Common myeloid progenitor, CD34-positive (primary cell): ENCODE data around the gene OBSCN.

Source experiments
- CTCF ChIA-PET: fragments of 350-600 bp; sonication (Branson Sonifier 250); formaldehyde crosslinking; loops from one replicate; lab custom pipeline; 2021; ENCODE audit warnings: antibody characterized with exemption; lab: Charles Lee
- POLR2A ChIA-PET: fragments of 350-600 bp; sonication (Branson Sonifier 250); formaldehyde crosslinking; loops from one replicate; lab custom pipeline; 2021; ENCODE audit warnings: antibody characterized with exemption; lab: Charles Lee
- DNase-seq, 3 donors: peaks; one replicate each; pipeline versions ENCODE4 v3.0.0 to v3.0.0-alpha.2; 2013
- H3K27ac ChIP-seq, 2 experiments: 1 replicate in 1 of 2; 2 replicates in 1 of 2; pipeline ENCODE4 v1.7.0; 2013; ENCODE audit warnings: inconsistent platforms in 2 of 2, low read length in 2 of 2, mild to moderate bottlenecking in 2 of 2, low read depth in 1 of 2, moderate library complexity in 1 of 2; ENCODE audit not compliant: severe bottlenecking in 2 of 2, insufficient read depth in 1 of 2, poor library complexity in 1 of 2
- H3K27me3 ChIP-seq, 5 experiments: replicated peaks in 2 of 5; 1 replicate in 3 of 5; 2 replicates in 2 of 5; pipeline versions ENCODE4 v1.6.1 to v1.7.0; 2013; ENCODE audit warnings: low read length in 4 of 5, mild to moderate bottlenecking in 2 of 5, moderate library complexity in 2 of 5, inconsistent platforms in 1 of 5; ENCODE audit not compliant: insufficient read depth in 5 of 5, control insufficient read depth in 4 of 5
- H3K36me3 ChIP-seq, 4 experiments: 1 replicate in 2 of 4; 2 replicates in 2 of 4; pipeline versions ENCODE4 v1.6.1 to v1.7.0; 2013; ENCODE audit warnings: low read length in 3 of 4, control low read depth in 1 of 4, mild to moderate bottlenecking in 1 of 4; ENCODE audit not compliant: control insufficient read depth in 4 of 4, insufficient read depth in 4 of 4
- H3K4me1 ChIP-seq, 4 experiments: 1 replicate in 3 of 4; 2 replicates in 1 of 4; pipeline versions ENCODE4 v1.6.1 to v1.7.1; 2013; ENCODE audit warnings: low read length in 3 of 4, mild to moderate bottlenecking in 3 of 4, control low read depth in 1 of 4, inconsistent platforms in 1 of 4, moderate library complexity in 1 of 4; ENCODE audit not compliant: control insufficient read depth in 4 of 4, insufficient read depth in 4 of 4; ENCODE audit errors: control extremely low read depth in 1 of 4
- H3K4me3 ChIP-seq, 7 experiments: 1 replicate in 4 of 7; 2 replicates in 3 of 7; pipeline versions ENCODE4 v1.5.1 to v1.7.0; 2013; ENCODE audit warnings: mild to moderate bottlenecking in 7 of 7, low read length in 6 of 7, moderate library complexity in 6 of 7, inconsistent platforms in 2 of 7, low read depth in 2 of 7, control low read depth in 1 of 7; ENCODE audit not compliant: insufficient read depth in 4 of 7, control insufficient read depth in 1 of 7; ENCODE audit errors: extremely low read depth in 1 of 7
- H3K9me3 ChIP-seq, 5 experiments: 1 replicate in 4 of 5; 2 replicates in 1 of 5; pipeline versions ENCODE4 v1.6.1 to v1.7.1; 2013; ENCODE audit warnings: low read length in 4 of 5, mild to moderate bottlenecking in 2 of 5, inconsistent platforms in 1 of 5, low read depth in 1 of 5, moderate library complexity in 1 of 5; ENCODE audit not compliant: control insufficient read depth in 4 of 5, insufficient read depth in 2 of 5; ENCODE audit errors: control extremely low read depth in 1 of 5
- WGBS: methylation state at CpG from one replicate; pipeline ENCODE4 v1.1.5; 2013; ENCODE audit not compliant: insufficient coverage; 5-methylcytosine and 5-hydroxymethylcytosine counted together

Gene OBSCN

GRCh38 chr1:228408869-228409805 lies 201.3 kb downstream of the OBSCN start:
- Histone ChIP-seq H3K27me3 (peaks cover 0 to 3% (median 0%) of the 10 kb centered on the region in 5 experiments), H3K36me3 (peaks cover 0 to 10% (median 4%) of the 10 kb centered on the region in 4 experiments), H3K4me1 (peaks cover 5 to 29% (median 24%) of the 10 kb centered on the region in 4 experiments), H3K4me3 (no peak overlapping the region), H3K27ac (no peak overlapping the region), H3K9me3 (no peaks in the 10 kb centered on the region)
- no peak for DNase-seq
- 91% methylated on average over 15 of the region's 19 CpGs for WGBS
- ChIA-PET POLR2A (no interaction called here), CTCF (interaction anchor here (1.0 kb wide), 1 partner anchor 11 kb away, joined by 3 read pairs; no protein-coding TSS in a partner anchor)

DNA sequence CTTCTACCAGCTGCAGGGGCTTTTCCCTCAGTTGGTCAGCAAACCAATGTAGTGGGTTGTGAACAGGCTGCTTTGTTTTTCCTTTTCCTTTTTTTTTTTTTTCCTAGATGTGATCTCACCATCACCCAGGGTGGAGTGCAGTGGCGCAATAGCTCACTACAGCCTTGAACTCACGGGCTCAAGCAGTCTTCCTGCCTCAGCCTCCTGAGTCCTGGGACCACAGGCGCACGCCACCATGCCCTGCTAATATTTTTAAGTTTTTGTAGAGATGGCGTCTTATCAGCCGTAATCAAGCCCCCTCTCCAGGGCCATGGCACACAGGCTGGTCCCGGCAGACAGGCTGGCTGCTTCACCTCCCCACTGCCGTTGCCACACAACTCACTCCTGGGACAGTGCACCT lies 202.2 kb downstream of the OBSCN start:
- Histone ChIP-seq H3K9me3 (no peaks in the 10 kb centered on the region), H3K27me3 (peaks cover 0 to 9% (median 3%) of the 10 kb centered on the region in 5 experiments), H3K36me3 (peaks cover 0 to 10% (median 3%) of the 10 kb centered on the region in 4 experiments), H3K4me3 (no peak overlapping the region), H3K4me1 (peaks cover 2 to 20% (median 15%) of the 10 kb centered on the region in 4 experiments), H3K27ac (no peak overlapping the region)
- CTCF ChIA-PET, result interaction anchor here (1.0 kb wide), 1 partner anchor 10 kb away, joined by 3 read pairs; no protein-coding TSS in a partner anchor
- DNase-seq, result no peak
- POLR2A ChIA-PET, result no interaction called here
- 98% methylated on average over 6 of the region's 8 CpGs for WGBS

GRCh38 chr1:228410671-228411070 lies 202.8 kb downstream of the OBSCN start:
- POLR2A ChIA-PET, result no interaction called here
- WGBS, result 98% methylated on average over 11 of the region's 11 CpGs
- no peaks in the 10 kb centered on the region for H3K9me3 ChIP-seq
- H3K27ac ChIP-seq, result no peak overlapping the region
- H3K27me3 ChIP-seq, result peaks cover 0 to 16% (median 9%) of the 10 kb centered on the region in 5 experiments
- peaks cover 0 to 10% (median 3%) of the 10 kb centered on the region in 4 experiments for H3K36me3 ChIP-seq
- DNase-seq, result no peak
- peaks cover 0 to 13% (median 9%) of the 10 kb centered on the region in 4 experiments for H3K4me1 ChIP-seq
- CTCF ChIA-PET, result no interaction called here
- H3K4me3 ChIP-seq, result no peak overlapping the region

DNA sequence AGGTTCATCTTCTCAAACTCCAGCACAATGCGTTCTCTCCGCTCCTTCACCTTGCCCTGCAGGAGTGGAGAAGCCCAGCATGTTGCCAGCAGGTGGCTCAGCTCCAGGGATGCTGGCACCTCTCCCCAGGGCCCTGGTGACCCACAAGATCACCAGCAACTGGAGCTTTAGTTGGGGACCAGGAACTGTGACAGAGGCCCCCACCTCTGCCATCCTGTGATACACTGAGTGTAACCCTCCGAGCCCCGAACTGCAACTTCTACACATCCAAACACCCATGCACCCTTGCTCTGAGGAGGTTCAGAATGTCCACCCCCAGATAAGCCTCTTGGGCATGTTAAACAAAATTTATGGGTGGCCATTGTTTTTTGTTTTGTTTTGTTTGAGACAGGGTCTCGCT lies 203.3 kb downstream of the OBSCN start:
- peaks cover 0 to 10% (median 3%) of the 10 kb centered on the region in 4 experiments for H3K36me3 ChIP-seq
- POLR2A ChIA-PET, result no interaction called here
- WGBS, result 100% methylated on average over 2 of the region's 5 CpGs
- no peaks in the 10 kb centered on the region for H3K9me3 ChIP-seq
- H3K27ac ChIP-seq, result no peak overlapping the region
- no peak overlapping the region for H3K4me3 ChIP-seq
- peaks cover 0 to 16% (median 11%) of the 10 kb centered on the region in 4 experiments for H3K4me1 ChIP-seq
- CTCF ChIA-PET, result interaction anchor here (0.7 kb wide), 1 partner anchor 39 kb away, joined by 4 read pairs; no protein-coding TSS in a partner anchor
- peaks cover 0 to 20% (median 13%) of the 10 kb centered on the region in 5 experiments for H3K27me3 ChIP-seq
- DNase-seq, result no peak

- Histone ChIP-seq H3K27me3 (peaks cover 0 to 23% (median 13%) of the 10 kb centered on the region in 5 experiments), H3K9me3 (no peaks in the 10 kb centered on the region), H3K27ac (no peak overlapping the region), H3K4me3 (no peak overlapping the region), H3K4me1 (peaks cover 0 to 20% (median 15%) of the 10 kb centered on the region in 4 experiments), H3K36me3 (peaks cover 0 to 10% (median 3%) of the 10 kb centered on the region in 4 experiments)
- ChIA-PET POLR2A (no interaction called here), CTCF (interaction anchor here (0.7 to 0.9 kb wide), 2 partner anchors 17 to 39 kb away, joined by 3 to 4 read pairs; no protein-coding TSS in a partner anchor)
- DNase-seq, result no peak
- WGBS, result 98% methylated on average over 9 of the region's 9 CpGs
Observed at GRCh38 chr1:228411548-228412430, 203.9 kb downstream of the OBSCN start.

DNA sequence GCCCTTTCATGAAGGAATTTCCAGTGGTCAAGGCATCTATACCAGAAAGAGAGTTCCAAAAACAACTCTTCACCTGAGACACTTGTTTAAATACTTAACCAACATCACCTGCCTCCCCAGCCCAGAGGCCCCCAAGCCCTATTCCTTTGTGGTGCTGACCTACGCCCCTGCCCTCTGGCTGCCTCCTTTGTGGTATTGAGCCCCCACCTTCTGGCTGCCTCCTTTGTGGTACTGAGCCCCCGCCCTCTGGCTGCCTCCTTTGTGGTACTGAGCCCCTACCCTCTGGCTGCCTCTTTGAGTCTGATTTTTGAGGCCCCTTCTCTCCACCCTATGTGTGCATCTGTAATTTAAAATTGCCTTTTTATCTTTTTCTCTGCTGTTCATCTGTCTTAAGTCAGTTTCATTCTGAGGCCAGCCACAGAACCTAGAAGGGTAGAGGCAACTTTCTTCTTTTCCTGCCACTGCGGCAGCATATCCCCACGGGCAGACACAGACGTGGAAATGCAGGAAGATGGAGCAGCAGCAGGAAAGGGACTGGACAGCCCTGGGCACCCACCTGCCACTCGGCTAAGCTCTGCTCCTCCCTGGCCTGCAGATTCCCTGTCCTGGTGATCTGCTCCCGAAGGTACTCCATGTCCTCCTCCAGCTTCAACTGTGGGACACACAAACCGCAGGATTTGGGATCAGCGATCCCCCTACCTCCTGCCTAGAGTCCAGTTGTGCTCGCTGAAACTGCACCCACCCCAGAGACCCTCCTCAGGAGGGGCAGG lies 205.6 kb downstream of the OBSCN start:
- H3K27ac ChIP-seq, result no peak overlapping the region
- H3K27me3 ChIP-seq, result peaks cover 0 to 37% (median 25%) of the 10 kb centered on the region in 5 experiments
- ChIA-PET POLR2A (no interaction called here), CTCF (interaction anchor here (0.8 to 2.1 kb wide), 2 partner anchors 9 to 14 kb away, joined by 3 to 4 read pairs; no protein-coding TSS in a partner anchor)
- WGBS, result 97% methylated on average over 8 of the region's 10 CpGs
- peaks cover 0 to 19% (median 11%) of the 10 kb centered on the region in 4 experiments for H3K4me1 ChIP-seq
- peaks cover 0 to 10% (median 3%) of the 10 kb centered on the region in 4 experiments for H3K36me3 ChIP-seq
- H3K4me3 ChIP-seq, result no peak overlapping the region
- H3K9me3 ChIP-seq, result no peaks in the 10 kb centered on the region
- DNase-seq, result no peak
